K562 (cell line): ENCODE data around the gene SAMD11. TPM values are rescaled to one million over a fixed set of nuclear protein-coding genes. Genes with fewer than 3 reads are reported as not detected.

Source experiments
- ATAC-seq: fragments of 200-7000 bp; cut with Tn5 transposase; 3 replicates; pipeline ENCODE4 v1.9.1; 2020; ENCODE audit warnings: moderate library complexity
- BruUV-seq: library from RNA; stranded (reverse); fragments of 400-500 nt; replicated peaks from 2 replicates; lab custom pipeline; 2021; lab: Mats Ljungman, UMichigan
- CTCF ChIA-PET: fragments of 300-600 bp; formaldehyde crosslinking; extraction: SDS; loops from one replicate; lab custom pipeline; 2021; ENCODE audit warnings: low intra/inter-chr PET ratio; lab: Yijun Ruan, JAX
- POLR2A ChIA-PET: fragments of 300-600, 350-650 bp; sonication (Branson Sonifier 250); formaldehyde crosslinking; extraction: SDS; loops from one replicate; lab custom pipeline; 2021; ENCODE audit warnings: antibody characterized with exemption, inconsistent platforms; lab: Yijun Ruan, JAX
- DNase-seq, 4 experiments: peaks; one replicate each; pipeline versions ENCODE4 v3.0.0 to v3.0.0-alpha.2; 2011 to 2018; ENCODE audit warnings: low spot score in 3 of 4, mixed read lengths in 3 of 4; ENCODE audit errors: extremely low read depth in 1 of 4
- FAIRE-seq: peaks from 2 replicates; lab custom pipeline; 2011; peaks lifted over from hg19 to GRCh38; lab: Jason Lieb, UNC
- H2AFZ ChIP-seq: 2 replicates; pipeline ENCODE4 v1.6.0; 2011; ENCODE audit warnings: low read depth, low read length, control low read depth, inconsistent platforms
- H3K27ac ChIP-seq: fragments of 200-600 bp; 3 replicates; pipeline ENCODE4 v1.8.0; 2011; ENCODE audit warnings: low read depth, mild to moderate bottlenecking, control low read depth, inconsistent platforms, low read length, moderate library complexity, mixed read lengths; ENCODE audit errors: extremely low read depth
- H3K27me3 ChIP-seq, 2 experiments: fragments of 300-600 bp in 1 of 2; 2 replicates in 1 of 2; 3 replicates in 1 of 2; pipeline versions ENCODE4 v1.6.0 to v1.8.0; 2011; ENCODE audit warnings: inconsistent platforms in 2 of 2, low read length in 2 of 2, mild to moderate bottlenecking in 1 of 2, mixed read lengths in 1 of 2, moderate library complexity in 1 of 2; ENCODE audit not compliant: control insufficient read depth in 2 of 2, insufficient read depth in 2 of 2
- H3K36me3 ChIP-seq: fragments of 300-600 bp; 3 replicates; pipeline ENCODE4 v1.8.0; 2011; ENCODE audit warnings: mild to moderate bottlenecking, low read length, inconsistent platforms; ENCODE audit not compliant: control insufficient read depth, insufficient read depth
- H3K4me1 ChIP-seq, 2 experiments: fragments of 200-600 bp in 1 of 2; replicated peaks in 1 of 2; 2 replicates in 1 of 2; 3 replicates in 1 of 2; pipeline versions ENCODE4 v1.5.1 to v1.8.0; 2011; ENCODE audit warnings: inconsistent platforms in 2 of 2, low read length in 2 of 2, mild to moderate bottlenecking in 1 of 2, mixed read lengths in 1 of 2, moderate library complexity in 1 of 2; ENCODE audit not compliant: control insufficient read depth in 2 of 2, insufficient read depth in 2 of 2
- H3K4me2 ChIP-seq: 2 replicates; pipeline ENCODE4 v1.6.1; 2011; ENCODE audit warnings: low read length, control low read depth, inconsistent platforms, mixed read lengths; ENCODE audit not compliant: insufficient read depth
- H3K4me3 ChIP-seq: fragments of 200-600 bp; sonication (generic), shearing (Covaris generic); 2 replicates; pipeline ENCODE4 v1.5.1; 2016; ENCODE audit warnings: control low read depth, inconsistent platforms
- H3K79me2 ChIP-seq: fragments of 200-600 bp; 3 replicates; pipeline ENCODE4 v1.8.0; 2011; ENCODE audit warnings: low read length, inconsistent platforms; ENCODE audit not compliant: control insufficient read depth, insufficient read depth
- H3K9ac ChIP-seq, 2 experiments: 2 replicates each; pipeline versions ENCODE4 v1.6.0 to v1.6.1; 2011; ENCODE audit warnings: low read depth in 2 of 2, low read length in 2 of 2, control low read depth in 1 of 2, inconsistent platforms in 1 of 2, mild to moderate bottlenecking in 1 of 2, mixed read lengths in 1 of 2; ENCODE audit not compliant: insufficient read depth in 1 of 2
- H3K9me1 ChIP-seq: one replicate; pipeline ENCODE4 v1.6.0; 2011; ENCODE audit warnings: inconsistent platforms, mild to moderate bottlenecking, low read length, moderate library complexity; ENCODE audit not compliant: control insufficient read depth, insufficient read depth
- H3K9me3 ChIP-seq: replicated peaks from 2 replicates; pipeline ENCODE4 v1.5.1; 2011; ENCODE audit warnings: low read depth, low read length, inconsistent platforms; ENCODE audit not compliant: control insufficient read depth, insufficient read depth
- H4K20me1 ChIP-seq: replicated peaks from 2 replicates; pipeline ENCODE4 v1.6.1; 2011; ENCODE audit warnings: low read length, inconsistent platforms, mixed read lengths; ENCODE audit not compliant: control insufficient read depth, insufficient read depth
- CCNT2 ChIP-seq: IDR thresholded peaks from 2 replicates; pipeline ENCODE4 v1.6.1; 2011; ENCODE audit warnings: borderline replicate concordance, low read depth, mild to moderate bottlenecking, moderate library complexity, mixed read lengths, low read length; ENCODE audit not compliant: insufficient read length; ENCODE audit errors: extremely low read depth
- GABPA ChIP-seq: fragments of 200-800 bp; sonication (Bioruptor generic); conservative IDR thresholded peaks from 2 replicates; pipeline ENCODE4 v1.6.1; 2016; ENCODE audit warnings: low read depth, missing genetic modification characterization, missing compliant biosample characterization
- JUND ChIP-seq, 2 experiments: IDR thresholded peaks; 2 replicates in 1 of 2; 3 replicates in 1 of 2; pipeline ENCODE4 v1.6.1; 2011; ENCODE audit warnings: borderline replicate concordance in 2 of 2, low read depth in 2 of 2, low read length in 2 of 2, improper control_type of control experiment in 1 of 2, missing biosample characterization in 1 of 2, missing genetic modification characterization in 1 of 2, missing genetic modification reagents in 1 of 2
- MLLT1 ChIP-seq, 2 experiments: fragments of 450-650 bp; IDR thresholded peaks; 2 replicates each; pipeline ENCODE4 v1.6.1; 2016
- NR4A1 ChIP-seq, 2 experiments: fragments of 250-450 bp in 1 of 2; fragments of 450-650 bp in 1 of 2; sonication (Bioruptor Pico) in 1 of 2; IDR thresholded peaks; 2 replicates each; pipeline versions ENCODE4 v1.4.0 to v1.6.1; 2016 to 2020; ENCODE audit warnings: mild to moderate bottlenecking in 2 of 2, missing compliant biosample characterization in 1 of 2, missing genetic modification characterization in 1 of 2, moderate library complexity in 1 of 2
- WHSC1 ChIP-seq: IDR thresholded peaks from one replicate; pipeline ENCODE4 v1.6.1; 2012; ENCODE audit warnings: low read length, control low read depth, inconsistent platforms
- ZKSCAN3 ChIP-seq: fragments of 250-450 bp; sonication (Bioruptor Pico); IDR thresholded peaks from 2 replicates; pipeline ENCODE4 v1.4.0; 2020
- ZNF253 ChIP-seq: fragments of 250-450 bp; sonication (Bioruptor Pico); conservative IDR thresholded peaks from 2 replicates; pipeline ENCODE4 v1.6.1; 2021; ENCODE audit warnings: mild to moderate bottlenecking
- ZNF77 ChIP-seq: fragments of 250-450 bp; sonication (Bioruptor Pico); IDR thresholded peaks from 2 replicates; pipeline ENCODE4 v1.5.0; 2020
- WGBS: fragments of 100-300 bp; shearing (Covaris generic); methylation state at CpG from one replicate; pipeline ENCODE4 v1.1.6; 2016; ENCODE audit warnings: low coverage, mixed read lengths; ENCODE audit not compliant: insufficient coverage; ENCODE audit errors: missing lambda C conversion rate; 5-methylcytosine and 5-hydroxymethylcytosine counted together
- in situ Hi-C: fragments of 300-500 bp; cut with MboI; formaldehyde crosslinking; loops from 4 replicates; pipeline ENCODE4 v1.15.0; 2018; ENCODE audit warnings: inconsistent platforms, mixed read lengths
- intact Hi-C: fragments of 100-400 bp; cut with micrococcal nuclease; formaldehyde crosslinking; loops from 2 replicates; pipeline ENCODE4 v1.14.2; 2022
- polyA plus RNA-seq, 8 experiments: library from polyadenylated mRNA; depleted of rRNA in 4 of 8; stranded (reverse) in 5 of 8; unstranded in 3 of 8; fragments of >200 nt; fragmentation: Nextera tagmentation in 2 of 8; fragmentation: Illumina TruSeq in 1 of 8; extraction: Ambion mirVana in 2 of 8; extraction: Trizol in 1 of 8; gene quantifications; 2 replicates each; pipeline versions ENCODE4 v1.2.1 to v1.2.3, GENCODE V29; 2011 to 2014; ENCODE audit warnings: inconsistent platforms in 1 of 8, missing spikeins in 1 of 8
- total RNA-seq, 7 experiments: library from RNA; depleted of rRNA in 6 of 7; stranded (reverse); fragments of >200 nt in 6 of 7; fragmentation: Illumina TruSeq in 2 of 7; extraction: Trizol in 2 of 7; gene quantifications; 2 replicates each; pipeline versions ENCODE4 v1.2.1 to v1.2.3, GENCODE V29; 2011 to 2021; ENCODE audit warnings: low replicate concordance in 1 of 7

Gene SAMD11
- total and polyA plus RNA-seq, 9 of the 15 experiments (the other 6 are each of a cell fraction or from before 2014, with no cell fraction given) = 0.07 to 0.82 (median 0.11) TPM; not detected in 2

DNA sequence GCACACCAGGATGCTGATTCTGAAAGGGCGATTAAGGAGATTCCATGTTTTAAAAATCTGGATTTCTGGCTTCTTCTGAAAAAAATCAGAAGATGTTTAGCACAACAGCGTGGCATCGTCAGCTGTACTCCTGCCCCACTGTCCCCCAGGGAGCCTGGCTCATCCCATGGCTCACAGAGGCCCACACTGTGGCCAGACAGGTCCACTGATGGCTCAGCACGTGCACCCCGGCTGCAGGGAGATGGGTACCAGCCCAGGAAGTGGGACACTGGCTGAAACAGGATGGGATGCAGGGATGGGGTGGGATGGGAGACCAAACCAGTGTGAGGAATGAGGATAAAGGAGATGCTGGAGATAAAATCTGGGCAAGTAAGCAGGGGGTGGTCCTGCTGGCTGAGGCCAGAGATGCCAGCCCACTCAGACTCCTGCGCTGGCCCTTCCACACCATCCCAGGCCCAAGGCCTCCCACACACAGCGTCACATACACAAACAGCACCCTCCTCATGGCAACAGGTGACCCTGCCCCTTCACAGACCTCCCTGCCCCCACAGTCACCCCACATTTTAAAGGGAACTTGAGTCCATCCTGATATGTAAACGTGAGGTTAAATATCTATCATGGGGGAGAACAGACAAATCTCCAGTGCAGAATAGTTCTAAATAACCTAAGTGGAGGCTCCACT is 23.9 kb upstream of the SAMD11 start:
- H3K4me3 ChIP-seq = no peak overlapping the region
- intact Hi-C loops = no loop called here
- no peaks in the 10 kb centered on the region for H3K36me3 ChIP-seq
- H3K27me3 ChIP-seq = peaks cover 33 to 41% of the 10 kb centered on the region in 2 experiments
- H3K79me2 ChIP-seq = no peaks in the 10 kb centered on the region
- no peak overlapping the region for H3K9ac ChIP-seq
- ChIA-PET POLR2A (no interaction called here), CTCF (no interaction called here)
- FAIRE-seq = no peak
- WGBS = 26% methylated on average over 8 of the region's 8 CpGs
- H3K4me2 ChIP-seq = no peak overlapping the region
- BruUV-seq = no TSS peak
- no peaks in the 10 kb centered on the region for H3K9me3 ChIP-seq
- H4K20me1 ChIP-seq = no peaks in the 10 kb centered on the region
- H3K27ac ChIP-seq = no peak overlapping the region
- H2AFZ ChIP-seq = no peak overlapping the region
- in situ Hi-C loops = no loop called here
- H3K9me1 ChIP-seq = no peaks in the 10 kb centered on the region
- DNase-seq = peak in 2 of 4 experiments; percentile 5 to 10
- H3K4me1 ChIP-seq = peaks cover 0 to 33% of the 10 kb centered on the region in 2 experiments; a peak in 3 of 5 replicates
- ATAC-seq = no peak
- no peak for TF ChIP-seq GABPA (tag)
- TF ChIP-seq ZNF253 = no peak
- TF ChIP-seq JUND (IDR thresholded peaks at IDR 0.05; ENCODE audit: borderline replicate concordance, low read depth, low read length) = no peak
- no peak for TF ChIP-seq JUND (tag; IDR thresholded peaks at IDR 0.05; ENCODE audit: borderline replicate concordance, low read depth, low read length)
- TF ChIP-seq WHSC1 = no peak
- no peak for TF ChIP-seq ZKSCAN3 (CRISPR knock-in tag)
- no peak for TF ChIP-seq MLLT1 (IDR thresholded peaks at IDR 0.05)
- no peak for TF ChIP-seq CCNT2
- TF ChIP-seq ZNF77 (CRISPR knock-in tag) = no peak
- TF ChIP-seq NR4A1 (CRISPR knock-in tag; IDR thresholded peaks at IDR 0.05) = no peak
- TF ChIP-seq NR4A1 (tag; IDR thresholded peaks at IDR 0.05) = no peak
